ENCODE data around the gene WDR90.

Gene WDR90

GRCh38 chr16:671353-672131 lies 22.4 kb downstream of the WDR90 start:
- no peak for DNase-seq (ENCODE audit: low spot score)
- no peak for TF ChIP-seq CTCF (IDR thresholded peaks at IDR 0.05; ENCODE audit: extremely low read depth, missing control alignments)

- no peak for DNase-seq (ENCODE audit: low spot score)
- TF ChIP-seq CTCF (IDR thresholded peaks at IDR 0.05; ENCODE audit: extremely low read depth, missing control alignments), result no peak
Measured at GRCh38 chr16:672371-672770, 23.2 kb downstream of the WDR90 start.

- DNase-seq (ENCODE audit: low spot score), result no peak
- TF ChIP-seq CTCF (IDR thresholded peaks at IDR 0.05; ENCODE audit: extremely low read depth, missing control alignments), result no peak
Measured at GRCh38 chr16:672851-673250, 23.7 kb downstream of the WDR90 start.

GRCh38 chr16:673399-673991 lies 24.3 kb downstream of the WDR90 start:
- DNase-seq (ENCODE audit: low spot score), result no peak
- TF ChIP-seq CTCF (IDR thresholded peaks at IDR 0.05; ENCODE audit: extremely low read depth, missing control alignments), result no peak

- TF ChIP-seq CTCF (IDR thresholded peaks at IDR 0.05; ENCODE audit: extremely low read depth, missing control alignments), result no peak
- no peak for DNase-seq (ENCODE audit: low spot score)
Measured at GRCh38 chr16:674214-674881, 25.2 kb downstream of the WDR90 start.

GRCh38 chr16:674968-675883 lies 26.1 kb downstream of the WDR90 start, which contains the start of gene RHBDL1:
TSS of gene RHBDL1 (plus strand) at chr16:675671. CDS start at chr16:675791, 120 bp downstream.
- TF ChIP-seq CTCF (IDR thresholded peaks at IDR 0.05; ENCODE audit: extremely low read depth, missing control alignments), result no peak
- no peak for DNase-seq (ENCODE audit: low spot score)
